ENCODE data around the gene GIMAP2.

DNA sequence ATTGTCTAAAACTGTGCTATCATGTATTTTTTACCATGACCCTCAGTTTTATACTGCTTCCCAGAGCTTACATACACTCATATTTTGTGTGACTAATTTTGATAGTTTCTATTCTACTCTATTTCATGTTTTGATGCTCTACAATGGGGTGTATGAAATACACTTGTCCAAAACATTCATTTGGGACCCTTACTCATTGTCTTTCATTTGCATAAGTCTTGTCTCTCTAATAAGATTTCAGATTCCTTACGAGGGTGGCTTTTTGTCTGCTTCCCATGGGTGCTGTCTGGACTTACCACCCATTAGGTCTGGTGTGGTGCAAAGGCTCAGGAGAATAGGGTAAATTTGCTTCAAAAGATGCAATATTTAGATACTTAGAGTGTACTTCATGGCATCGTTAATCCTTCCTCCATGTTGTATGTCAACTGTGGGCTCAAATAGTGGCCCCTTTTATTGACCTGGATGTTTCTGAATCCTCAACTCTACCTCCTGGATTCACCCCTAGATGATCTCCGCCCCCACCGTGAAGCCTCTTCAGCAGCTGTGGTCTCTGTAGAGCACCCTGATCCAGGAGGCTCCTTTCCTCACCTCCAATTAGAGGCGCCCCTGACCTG, 48.1 kb downstream of the GIMAP2 start:
- TF ChIP-seq POLR2A (IDR thresholded peaks at IDR 0.05; ENCODE audit: low read length): no peak
- no peak for TF ChIP-seq GATA1 (IDR thresholded peaks at IDR 0.05; ENCODE audit: low read depth, low read length)

All from erythroblast (primary cell).